NCI-H2107 (cell line): ENCODE measurements around the gene PHKB.
"Not testable (repeated sequence)": the region's sequence is repeated elsewhere in the genome, so short reads cannot be mapped to it uniquely, and the experiment has no call there.

ENCODE experiments used
- DNase-seq: peaks from one replicate; lab custom pipeline; 2025; lab: John Stamatoyannopoulos, UW

PHKB gene

DNA sequence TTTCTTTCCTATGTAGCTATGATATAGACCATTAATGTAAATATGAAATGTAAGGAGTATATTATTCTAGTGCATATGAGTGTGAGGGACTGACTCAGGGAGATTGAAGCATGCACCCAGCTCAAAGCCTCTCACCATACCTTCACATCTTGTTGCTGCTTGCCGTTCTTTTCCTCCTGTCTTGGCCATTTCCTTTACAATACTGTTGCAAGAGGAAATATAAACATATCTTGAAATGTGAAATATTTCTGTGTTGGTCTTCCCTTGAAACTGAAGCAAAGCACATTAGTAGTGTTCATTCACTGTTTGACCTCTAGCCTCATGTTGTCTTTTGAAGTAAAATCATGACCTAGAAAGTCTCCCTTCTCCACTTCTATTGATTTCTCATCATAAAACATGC is 46.6 kb downstream of the PHKB start:
- DNase-seq: no peak

DNA sequence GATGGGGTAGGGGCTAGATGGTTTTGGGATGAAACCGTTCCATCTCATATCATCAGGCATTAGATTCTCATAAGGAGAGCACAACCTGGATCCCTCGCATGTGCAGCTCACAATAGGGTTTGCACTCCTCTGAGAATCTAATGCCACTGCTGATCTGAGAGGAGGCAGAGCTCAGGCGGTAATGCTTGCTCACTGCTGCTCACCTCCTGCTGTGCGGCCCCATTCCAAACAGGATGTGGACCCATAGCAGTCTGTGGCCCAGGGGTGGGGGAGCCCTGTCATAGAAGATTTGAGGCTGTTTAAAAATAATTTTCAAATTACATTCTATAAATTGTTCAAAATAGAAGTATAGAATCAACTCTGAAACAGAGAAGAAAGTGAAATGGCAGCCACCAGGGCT is 50.8 kb downstream of the PHKB start:
- DNase-seq: no peak

DNA sequence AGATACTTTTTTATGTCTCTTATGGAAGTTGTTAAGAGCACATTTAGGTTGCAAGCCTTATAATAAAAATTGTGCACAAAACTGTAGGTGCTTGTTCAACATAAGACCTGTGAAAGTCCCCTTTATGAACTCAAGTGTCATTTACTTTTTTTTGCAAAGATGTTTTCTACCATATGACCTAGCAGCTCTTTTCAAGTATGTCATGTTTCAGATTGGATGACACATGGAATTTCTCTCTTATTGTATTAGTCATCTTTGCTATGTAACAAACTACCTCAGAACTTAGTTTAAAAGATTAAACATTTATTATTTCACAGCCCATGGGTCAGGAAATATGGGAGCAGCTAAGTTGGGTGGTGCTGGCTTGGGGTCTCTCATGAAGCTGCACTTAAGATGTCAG is 57.9 kb downstream of the PHKB start:
- DNase-seq: no peak

DNA sequence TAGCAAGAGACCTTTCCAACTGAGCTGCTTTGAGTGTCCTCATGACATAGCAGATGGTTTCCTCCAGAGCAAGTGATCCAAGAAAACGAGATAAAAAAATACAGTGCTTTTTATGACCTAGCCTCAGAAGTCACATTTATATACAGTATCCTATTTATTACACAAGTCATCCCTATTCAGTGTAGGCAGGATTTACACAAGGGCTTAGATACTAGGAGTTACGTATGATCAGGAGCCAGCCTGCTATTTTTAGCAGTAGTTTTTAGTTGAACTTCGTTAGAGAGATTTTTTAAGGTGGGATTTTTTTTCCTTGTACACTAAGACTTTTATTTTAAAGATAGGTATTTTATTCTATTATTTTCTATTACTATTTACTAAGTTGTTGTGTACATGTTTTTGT is 58.4 kb downstream of the PHKB start:
- no peak for DNase-seq

DNA sequence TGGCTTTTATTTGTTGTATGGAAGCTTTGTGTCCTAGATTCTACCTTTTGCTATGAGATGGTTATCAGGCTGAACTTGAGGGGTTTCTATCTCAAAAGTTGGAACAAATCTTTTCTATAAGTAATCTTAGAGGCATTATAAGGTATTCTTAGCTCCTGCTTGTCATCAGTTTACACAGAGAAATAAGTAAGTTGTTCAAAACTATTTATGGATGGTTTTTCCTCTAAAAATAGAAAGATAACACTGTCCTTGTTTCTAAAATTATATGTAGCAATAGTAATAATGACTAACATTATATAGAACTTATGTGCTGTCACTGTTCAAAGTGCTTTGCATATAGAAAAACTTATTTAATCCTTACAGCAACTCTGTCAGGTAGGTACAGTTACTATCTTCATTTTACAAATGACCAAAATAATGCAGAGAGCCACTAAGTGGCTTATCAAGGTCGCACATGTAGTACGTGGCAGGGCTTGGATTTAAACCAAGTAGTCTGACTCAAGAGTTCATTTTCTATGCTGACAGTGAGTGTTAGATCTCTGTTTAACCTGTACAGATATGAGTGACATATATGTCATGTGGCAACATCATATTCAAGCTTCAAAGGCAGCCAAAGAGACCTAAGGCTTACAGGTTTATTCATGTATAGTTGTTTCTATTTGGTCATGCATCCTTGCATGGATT is 59.0 kb downstream of the PHKB start:
- no peak for DNase-seq

DNA sequence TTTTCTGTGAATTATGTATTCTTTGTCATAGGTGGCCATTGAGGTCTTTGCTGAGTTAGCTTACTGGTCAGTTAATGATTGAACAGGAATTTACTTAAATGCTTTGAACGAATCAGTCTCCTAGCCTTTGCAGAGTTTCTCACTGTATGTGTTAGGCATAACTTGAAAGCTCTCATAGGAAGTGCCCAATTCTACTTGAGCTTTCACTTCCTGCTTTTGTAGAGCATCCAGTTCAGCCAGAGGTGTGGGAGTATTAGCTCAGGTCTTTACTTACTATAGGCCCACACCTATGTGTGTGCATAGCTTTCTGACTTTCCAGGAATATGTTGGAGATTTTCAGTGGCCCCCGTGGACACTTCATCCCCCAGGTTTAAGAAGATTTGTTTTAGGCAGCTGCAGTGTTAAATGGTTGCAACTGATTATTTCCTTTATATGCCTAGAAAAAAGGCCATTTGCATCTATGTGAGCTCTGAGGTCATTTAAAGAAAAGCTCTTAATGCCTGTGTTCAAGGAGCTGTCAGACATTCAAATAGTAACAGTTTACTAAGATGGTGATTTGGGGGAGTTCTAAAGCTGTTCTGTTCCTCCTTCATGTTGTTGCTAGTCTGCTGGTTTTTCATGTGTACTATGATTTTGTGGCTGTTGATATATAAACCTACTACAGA is 62.3 kb downstream of the PHKB start:
- no peak for DNase-seq

DNA sequence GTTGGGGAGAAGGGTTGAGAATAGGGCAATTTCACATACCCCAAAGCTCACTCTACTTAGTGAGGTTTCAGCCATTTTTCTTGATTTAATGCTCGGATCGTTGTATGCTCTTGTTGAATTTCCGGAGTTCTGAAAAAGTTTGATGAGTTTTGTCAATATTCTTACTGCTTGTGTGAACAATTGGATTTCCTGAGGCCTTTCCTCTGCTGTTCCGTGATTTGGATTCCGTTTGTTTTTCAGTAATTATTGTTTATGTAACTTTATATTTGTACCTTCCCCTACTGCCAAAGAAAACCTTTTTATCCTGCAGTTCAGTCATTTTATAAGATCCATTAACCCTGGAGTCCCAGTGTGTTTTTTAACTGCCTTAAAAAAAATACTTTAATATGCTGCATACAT is 62.9 kb downstream of the PHKB start:
- no peak for DNase-seq

DNA sequence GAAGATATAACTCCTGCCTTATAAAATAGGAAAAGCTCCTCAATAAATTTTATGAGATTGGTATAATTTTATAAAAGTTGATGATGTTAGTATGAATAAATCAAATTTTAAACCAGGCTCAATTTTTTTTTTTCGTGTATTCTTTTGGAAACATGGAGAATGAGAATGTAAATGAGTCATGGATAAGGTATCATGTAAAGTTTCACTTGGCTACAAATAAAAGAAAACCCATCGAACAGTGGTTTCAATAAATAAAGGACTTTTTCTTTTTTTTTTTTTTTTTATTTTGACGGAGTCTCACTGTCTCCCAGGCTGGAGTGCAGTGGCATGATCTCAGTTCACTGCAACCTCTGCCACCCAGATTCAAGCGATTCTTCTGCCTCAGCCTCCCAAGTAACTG is 67.3 kb downstream of the PHKB start:
- DNase-seq: no peak

DNA sequence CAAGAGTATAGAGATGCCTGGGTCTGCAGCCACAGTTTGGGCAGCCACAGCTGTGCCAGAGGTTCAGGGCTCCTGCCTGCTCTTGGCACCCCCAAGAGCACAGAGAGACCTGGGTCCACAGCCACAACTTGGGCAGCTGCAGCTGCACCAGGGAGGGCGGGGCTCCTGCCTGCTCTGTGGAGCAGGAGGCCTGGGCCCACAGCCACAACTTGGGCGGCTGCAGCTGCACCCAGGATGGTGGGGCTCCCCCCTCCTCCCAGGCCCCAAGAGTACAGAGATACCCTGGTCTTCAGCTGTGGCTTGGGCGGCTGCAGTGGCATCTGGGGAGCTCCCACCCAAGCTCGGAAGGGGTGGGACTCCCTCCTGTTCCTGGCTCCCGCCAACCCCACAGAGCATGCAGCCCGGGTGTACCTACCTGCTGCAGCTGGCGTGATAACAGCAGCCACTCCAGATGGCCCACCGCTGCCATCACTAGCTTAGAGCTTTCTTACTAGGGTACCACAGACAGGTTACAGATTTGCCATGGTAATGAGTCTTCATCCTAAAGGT is 72.7 kb downstream of the PHKB start:
- DNase-seq: no peak

DNA sequence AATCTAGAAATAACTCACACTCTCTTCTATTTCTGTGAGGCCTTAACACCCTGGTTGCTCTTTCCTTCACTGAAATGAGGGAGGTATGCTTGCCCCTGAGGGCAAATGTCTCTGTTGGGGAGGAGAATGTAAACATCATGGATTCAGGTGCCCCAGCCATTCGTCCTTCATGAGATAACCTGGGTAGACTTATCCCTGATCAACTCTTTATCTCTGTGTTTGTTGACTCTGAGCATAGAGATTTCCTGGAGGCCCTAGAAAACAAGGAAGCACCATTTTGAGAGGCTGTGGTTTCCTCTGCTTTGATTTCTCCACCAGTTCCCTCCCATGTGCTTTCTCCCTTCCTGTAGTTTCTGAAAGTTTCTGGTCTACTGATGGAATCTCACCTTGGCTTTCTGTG is 77.3 kb downstream of the PHKB start:
- no peak for DNase-seq

DNA sequence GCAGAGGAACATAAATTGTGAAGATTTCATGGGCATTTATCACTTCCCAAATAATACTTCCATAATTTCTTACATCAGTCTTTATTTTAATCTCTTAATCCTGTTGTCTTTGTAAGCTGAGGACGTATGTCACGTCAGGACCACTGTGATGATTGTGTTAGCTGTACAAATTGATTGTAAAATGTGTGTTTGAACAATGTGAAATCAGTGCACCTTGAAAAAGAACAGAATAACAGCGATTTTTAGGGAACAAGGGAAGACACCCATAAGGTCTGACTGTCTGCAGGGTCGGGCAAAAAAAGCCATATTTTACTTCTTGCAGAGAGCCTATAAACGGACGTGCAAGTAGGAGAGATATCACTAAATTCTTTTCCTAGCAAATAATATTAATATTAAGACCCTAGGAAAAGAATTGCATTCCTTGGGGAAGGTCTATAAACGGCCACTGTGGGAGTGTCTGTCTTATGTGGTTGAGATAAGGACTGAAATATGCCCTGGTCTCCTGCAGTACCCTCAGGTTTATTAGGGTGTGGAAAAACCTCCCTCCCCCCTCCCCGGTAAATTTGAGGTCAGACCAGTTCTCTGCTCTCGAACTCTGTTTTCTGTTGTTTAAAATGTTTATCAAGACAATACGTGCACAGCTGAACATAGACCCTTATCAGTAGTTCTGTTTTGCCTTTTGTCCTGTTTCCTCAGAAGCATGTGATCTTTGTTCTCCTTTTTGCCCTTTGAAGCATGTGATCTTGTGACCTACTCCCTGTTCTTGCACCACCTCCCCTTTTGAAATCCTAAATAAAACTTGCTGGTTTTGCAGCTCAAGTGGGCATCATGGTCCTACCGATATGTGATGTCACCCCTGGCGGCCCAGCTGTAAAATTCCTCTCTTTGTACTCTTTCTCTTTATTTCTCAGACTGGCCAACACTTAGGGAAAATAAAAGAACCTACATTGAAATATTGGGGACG is 78.9 kb downstream of the PHKB start:
- not testable (repeated sequence) for DNase-seq

DNA sequence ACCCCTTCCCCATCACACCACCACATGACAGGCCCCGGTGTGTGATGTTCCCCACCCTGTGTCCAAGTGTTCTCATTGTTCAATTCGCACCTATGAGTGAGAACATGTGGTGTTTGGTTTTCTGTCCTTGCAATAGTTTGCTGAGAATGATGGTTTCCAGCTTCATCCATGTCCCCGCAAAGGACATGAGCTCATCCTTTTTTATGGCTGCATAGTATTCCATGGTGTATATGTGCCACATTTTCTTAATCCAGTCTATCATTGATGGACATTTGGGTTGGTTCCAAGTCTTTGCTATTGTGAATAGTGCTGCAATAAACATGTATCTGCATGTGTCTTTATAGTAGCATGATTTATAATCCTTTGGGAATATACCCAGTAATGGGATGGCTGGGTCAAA is 80.0 kb downstream of the PHKB start:
- not testable (repeated sequence) for DNase-seq

DNA sequence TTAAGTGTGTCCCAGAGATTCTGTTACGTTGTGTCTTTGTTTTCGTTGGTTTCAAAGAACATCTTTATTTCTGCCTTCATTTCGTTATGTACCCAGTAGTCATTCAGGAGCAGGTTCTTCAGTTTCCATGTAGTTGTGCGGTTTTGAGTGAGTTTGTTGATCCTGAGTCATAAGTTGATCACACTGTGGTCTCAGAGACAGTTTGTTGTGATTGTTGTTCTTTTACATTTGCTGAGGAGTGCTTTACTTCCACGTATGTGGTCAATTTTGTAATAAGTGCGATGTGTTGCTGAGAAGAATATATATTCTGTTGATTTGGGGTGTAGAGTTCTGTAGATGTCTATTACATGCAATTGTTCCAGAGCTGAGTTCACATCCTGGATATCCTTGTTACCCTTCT is 83.1 kb downstream of the PHKB start:
- DNase-seq: not testable (repeated sequence)

DNA sequence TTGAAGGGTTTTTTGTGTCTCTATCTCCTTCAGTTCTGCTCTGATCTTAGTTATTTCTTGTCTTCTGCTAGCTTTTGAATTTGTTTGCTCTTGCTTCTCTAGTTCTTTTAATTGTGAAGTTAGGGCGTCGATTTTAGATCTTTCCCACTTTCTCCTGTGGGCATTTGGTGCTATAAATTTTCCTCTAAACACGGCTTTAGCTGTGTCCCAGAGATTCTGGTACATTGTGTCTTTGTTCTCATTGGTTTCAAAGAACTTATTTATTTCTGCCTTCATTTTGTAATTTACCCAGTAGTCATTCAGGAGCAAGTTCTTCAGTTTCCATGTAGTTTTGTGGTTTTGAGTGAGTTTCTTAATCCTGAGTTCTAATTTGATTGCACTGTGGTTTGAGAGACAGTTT is 90.1 kb downstream of the PHKB start:
- DNase-seq: not testable (repeated sequence)

DNA sequence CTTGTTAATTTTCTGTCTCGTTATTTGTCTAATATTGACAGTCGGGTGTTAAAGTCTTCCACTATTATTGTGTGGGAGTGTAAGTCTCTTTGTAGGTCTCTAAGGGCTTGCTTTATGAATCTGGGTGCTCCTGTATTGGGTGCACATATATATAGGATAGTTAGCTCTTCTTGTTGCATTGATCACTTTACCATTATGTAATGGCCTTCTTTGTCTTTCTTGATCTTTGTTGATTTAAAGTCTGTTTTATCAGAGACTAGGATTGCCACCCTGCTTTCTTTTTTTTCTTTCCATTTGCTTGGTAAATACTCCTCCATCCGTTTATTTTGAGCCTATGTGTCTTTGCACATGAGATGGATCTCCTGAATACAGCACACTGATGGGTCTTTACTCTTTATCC is 90.6 kb downstream of the PHKB start:
- not testable (repeated sequence) for DNase-seq

DNA sequence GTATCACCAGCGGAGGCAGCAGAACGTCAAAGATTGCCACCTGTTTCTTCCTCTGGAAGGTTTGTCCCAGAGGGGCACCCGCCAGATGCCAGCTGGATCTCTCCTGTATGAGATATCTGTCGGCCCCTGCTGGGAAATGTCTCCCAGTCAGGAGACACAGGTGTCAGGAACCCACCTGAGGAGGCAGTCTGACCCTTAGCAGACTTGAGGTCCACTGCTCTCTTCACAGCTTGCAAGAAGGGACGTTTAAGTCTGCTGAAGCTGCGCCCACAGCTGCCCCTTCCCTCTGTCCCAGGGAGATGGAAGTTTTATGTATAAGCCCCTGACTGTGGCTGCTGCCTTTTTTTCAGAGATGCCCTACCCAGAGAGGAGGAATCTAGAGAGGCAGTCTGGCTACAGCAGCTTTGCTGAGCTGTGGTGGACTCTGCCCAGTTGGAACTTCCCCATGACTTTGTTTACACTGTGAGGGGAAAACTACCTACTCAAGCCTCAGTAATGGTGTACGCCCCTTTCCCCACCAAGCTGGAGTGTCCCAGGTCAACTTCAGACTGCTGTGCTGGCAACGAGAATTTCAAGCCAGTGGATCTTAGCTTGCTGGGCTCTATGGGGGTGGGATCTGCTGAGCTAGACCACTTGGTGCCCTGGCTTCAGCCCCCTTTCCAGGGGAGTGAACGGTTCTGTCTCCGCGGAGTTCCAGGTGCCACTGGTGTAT is 92.9 kb downstream of the PHKB start:
- DNase-seq: no peak

DNA sequence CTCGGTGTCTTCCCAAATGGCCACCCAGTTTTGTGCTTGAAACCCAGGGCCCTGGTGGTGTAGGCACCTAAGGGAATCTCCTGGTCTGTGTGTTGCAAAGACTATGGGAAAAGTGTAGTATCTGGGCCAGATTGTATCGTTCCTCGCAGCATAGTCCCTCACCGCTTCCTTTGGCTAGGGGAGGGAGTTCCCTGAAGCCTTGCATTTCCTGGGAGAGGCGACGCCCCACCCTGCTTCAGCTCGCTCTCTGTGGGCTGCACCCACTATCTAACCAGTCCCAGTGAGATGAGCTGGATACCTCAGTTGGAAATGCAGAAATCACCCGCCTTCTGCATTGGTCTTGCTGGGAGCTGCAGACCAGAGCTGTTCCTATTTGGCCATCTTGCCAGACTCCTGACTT is 93.5 kb downstream of the PHKB start:
- DNase-seq: not testable (repeated sequence)

DNA sequence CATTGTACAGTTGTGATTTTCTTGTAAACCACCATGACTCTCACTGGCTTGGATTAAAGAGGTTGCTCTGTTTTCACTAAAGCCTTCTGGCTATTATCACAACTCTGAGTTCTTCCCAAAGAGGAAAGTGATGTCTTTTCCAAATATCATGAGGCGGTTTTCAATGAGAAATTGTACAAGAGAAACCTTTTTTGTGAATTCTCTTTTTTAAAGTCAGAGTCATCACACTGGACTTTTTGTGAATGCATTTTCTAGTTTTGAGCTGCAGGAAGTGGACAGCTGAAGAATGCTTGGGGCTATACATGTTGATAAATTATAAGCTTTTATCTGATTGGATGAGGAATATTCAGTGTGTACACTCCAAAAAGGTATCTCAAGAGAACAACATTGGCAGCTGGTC is 100.2 kb downstream of the PHKB start:
- no peak for DNase-seq

DNA sequence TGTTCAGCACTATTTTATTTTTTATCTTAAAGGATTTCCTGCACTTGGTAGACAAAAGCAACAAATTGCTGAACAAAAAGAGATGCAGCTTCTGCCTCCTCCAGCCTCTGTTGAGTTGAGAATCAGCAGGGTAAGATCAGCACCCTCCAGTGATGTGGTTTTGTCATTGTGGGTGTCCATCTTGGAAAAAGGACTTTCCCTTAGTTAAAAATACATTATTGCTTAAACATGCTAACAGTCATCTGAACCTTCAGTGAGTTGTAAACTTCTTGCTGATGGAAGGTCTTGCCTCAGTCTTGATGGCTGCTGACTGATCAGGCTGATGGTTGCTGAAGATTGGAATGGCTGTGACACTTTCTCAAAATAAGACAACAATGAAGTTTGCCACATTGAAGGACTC is 101.2 kb downstream of the PHKB start:
- DNase-seq: no peak

DNA sequence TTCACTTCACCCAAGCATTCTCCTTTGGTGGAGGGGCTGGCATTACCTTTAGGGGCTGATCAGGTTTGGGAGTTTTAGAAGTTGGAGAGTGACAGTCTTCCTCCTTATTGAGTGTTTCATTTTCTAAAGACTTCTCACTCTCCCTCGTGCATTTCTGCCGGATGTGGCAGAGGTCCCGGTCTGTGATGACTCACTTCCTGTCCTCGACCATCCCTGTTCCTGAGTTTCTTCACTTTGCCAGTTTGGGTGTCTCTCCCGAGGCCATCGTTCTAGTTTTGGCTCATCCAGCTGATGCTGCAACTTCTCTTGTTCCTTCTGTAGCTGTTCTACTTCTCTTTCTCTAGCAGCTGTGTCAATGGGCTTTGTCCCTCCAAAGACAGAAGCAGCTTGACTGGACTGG is 104.3 kb downstream of the PHKB start:
- no peak for DNase-seq

DNA sequence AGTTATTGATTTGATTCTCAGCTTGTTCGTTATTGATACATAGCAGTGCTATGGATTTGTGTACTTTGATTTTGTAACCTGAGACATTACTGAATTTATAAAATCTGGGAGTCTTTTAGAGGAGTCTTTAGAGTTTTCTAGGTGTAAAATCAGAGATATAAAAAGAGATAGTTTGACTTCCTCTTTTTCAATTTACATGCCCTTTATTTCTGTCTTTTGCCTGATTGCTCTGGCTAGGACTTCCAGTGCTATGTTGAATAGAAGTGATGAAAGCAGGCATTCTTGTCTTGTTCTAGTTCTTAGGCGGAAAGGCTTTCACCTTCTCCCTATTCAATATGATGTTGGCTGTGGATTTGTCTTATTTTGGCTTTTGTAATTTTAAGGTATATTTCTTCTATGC is 106.2 kb downstream of the PHKB start:
- no peak for DNase-seq

DNA sequence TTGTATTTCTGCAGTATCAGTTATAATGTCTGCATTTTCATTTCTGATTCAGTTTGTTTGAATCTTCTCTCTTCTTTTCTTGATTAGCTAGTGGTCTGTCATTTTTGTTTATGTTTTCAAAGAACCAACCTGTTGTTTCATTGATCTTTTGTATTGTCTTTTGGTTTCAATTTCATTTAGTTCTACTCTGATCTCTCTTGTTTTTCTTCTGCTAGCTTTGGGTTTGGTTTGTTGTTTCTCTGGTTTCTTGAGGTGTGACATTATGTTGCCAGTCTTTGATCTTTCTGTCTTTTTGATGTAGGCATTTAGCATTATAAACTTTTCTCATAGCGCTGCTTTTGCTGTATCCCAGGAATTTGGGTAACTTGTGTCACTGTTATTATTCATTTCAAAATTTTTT is 107.2 kb downstream of the PHKB start:
- DNase-seq: no peak
